GM21825 (cell line): ENCODE data around the gene IGSF21.

ENCODE experiments used
- ATAC-seq: cut with Tn5 transposase; IDR thresholded peaks from one replicate; pipeline ENCODE4 v1.9.1; 2021; ENCODE audit warnings: mild to moderate bottlenecking, moderate library complexity; ENCODE audit not compliant: unreplicated experiment

The IGSF21 gene

GRCh38 chr1:18256282-18257235, 149.0 kb downstream of the IGSF21 start:
- no peak for ATAC-seq

- ATAC-seq = no peak
Observed at GRCh38 chr1:18257778-18258177, 150.2 kb downstream of the IGSF21 start.

- ATAC-seq = no peak
Observed at GRCh38 chr1:18261891-18262290, 154.3 kb downstream of the IGSF21 start.

- ATAC-seq = no peak
Observed at GRCh38 chr1:18262726-18263125, 155.1 kb downstream of the IGSF21 start.

GRCh38 chr1:18263547-18264120, 156.0 kb downstream of the IGSF21 start:
- no peak for ATAC-seq

- no peak for ATAC-seq
Observed at GRCh38 chr1:18264450-18265039, 156.9 kb downstream of the IGSF21 start.

GRCh38 chr1:18265641-18266040, 158.0 kb downstream of the IGSF21 start:
- ATAC-seq = no peak

- no peak for ATAC-seq
Observed at GRCh38 chr1:18266391-18266790, 158.8 kb downstream of the IGSF21 start.

GRCh38 chr1:18271336-18271735, 163.7 kb downstream of the IGSF21 start:
- no peak for ATAC-seq

GRCh38 chr1:18278946-18279345, 171.3 kb downstream of the IGSF21 start:
- no peak for ATAC-seq

GRCh38 chr1:18279351-18280074, 171.9 kb downstream of the IGSF21 start:
- no peak for ATAC-seq

GRCh38 chr1:18280956-18281355, 173.4 kb downstream of the IGSF21 start:
- ATAC-seq = no peak

- no peak for ATAC-seq
Observed at GRCh38 chr1:18282851-18283600, 175.4 kb downstream of the IGSF21 start.

GRCh38 chr1:18283601-18284385, 176.2 kb downstream of the IGSF21 start:
- no peak for ATAC-seq

GRCh38 chr1:18284805-18285537, 177.4 kb downstream of the IGSF21 start:
- no peak for ATAC-seq

- ATAC-seq = no peak
Observed at GRCh38 chr1:18285538-18285924, 177.9 kb downstream of the IGSF21 start.

- ATAC-seq = no peak
Observed at GRCh38 chr1:18288722-18289121, 181.1 kb downstream of the IGSF21 start.

- no peak for ATAC-seq
Observed at GRCh38 chr1:18289597-18289996, 182.0 kb downstream of the IGSF21 start.
